Endothelial cell of hepatic sinusoid (primary cell): ENCODE measurements around the gene RPLP2.

Experiments
- in situ Hi-C: cut with HindIII; loops from 2 replicates; pipeline ENCODE4 v1.10.0; 2017; ENCODE audit warnings: low sequenced_read_pairs

Gene RPLP2

GRCh38 chr11:801097-801780 lies 8.5 kb upstream of the RPLP2 start:
- in situ Hi-C loops, result no loop called here

- in situ Hi-C loops, result no loop called here
These were observed 7.6 kb upstream of the RPLP2 start for GRCh38 chr11:802018-802617.

GRCh38 chr11:802693-803466 lies 6.9 kb upstream of the RPLP2 start:
- in situ Hi-C loops, result no loop called here

GRCh38 chr11:803467-803742 lies 6.4 kb upstream of the RPLP2 start:
- in situ Hi-C loops, result no loop called here

- in situ Hi-C loops, result no loop called here
These were observed 5.8 kb upstream of the RPLP2 start for GRCh38 chr11:803770-804598.

GRCh38 chr11:804599-804964 lies 5.2 kb upstream of the RPLP2 start:
- in situ Hi-C loops, result no loop called here

- in situ Hi-C loops, result no loop called here
These were observed 1.1 kb upstream of the RPLP2 start for GRCh38 chr11:808427-809286.

GRCh38 chr11:810040-810567 lies 337 bp downstream of the RPLP2 start:
- in situ Hi-C loops, result loop anchor here (10.0 kb wide), 1 partner anchor 105 kb away; the partner anchor contains the start of gene CHID1

- in situ Hi-C loops, result loop anchor here (10.0 kb wide), 1 partner anchor 103 kb away; the partner anchor contains the start of gene CHID1
These were observed 1.9 kb downstream of the RPLP2 start for GRCh38 chr11:811446-812245.

- in situ Hi-C loops, result loop anchor here (10.0 kb wide), 1 partner anchor 102 kb away; the partner anchor contains the start of gene CHID1
These were observed 2.6 kb downstream of the RPLP2 start for GRCh38 chr11:812390-812789.

GRCh38 chr11:813072-813455 lies 3.3 kb downstream of the RPLP2 start:
- in situ Hi-C loops, result loop anchor here (10.0 kb wide), 1 partner anchor 102 kb away; the partner anchor contains the start of gene CHID1

- in situ Hi-C loops, result loop anchor here (10.0 kb wide), 1 partner anchor 101 kb away; the partner anchor contains the start of gene CHID1
These were observed 3.8 kb downstream of the RPLP2 start for GRCh38 chr11:813456-814096.

GRCh38 chr11:815675-816432 lies 6.1 kb downstream of the RPLP2 start:
- in situ Hi-C loops, result loop anchor here (10.0 kb wide), 1 partner anchor 99 kb away; the partner anchor contains the start of gene CHID1

GRCh38 chr11:816433-816779 lies 6.6 kb downstream of the RPLP2 start:
- in situ Hi-C loops, result loop anchor here (10.0 kb wide), 1 partner anchor 98 kb away; the partner anchor contains the start of gene CHID1

- in situ Hi-C loops, result loop anchor here (10.0 kb wide), 1 partner anchor 96 kb away; the partner anchor contains the start of gene CHID1
These were observed 8.8 kb downstream of the RPLP2 start, which contains the start of gene PNPLA2 for GRCh38 chr11:818396-819128. TSS of gene PNPLA2 (plus strand) at chr11:818914. CDS start at chr11:819719, 805 bp downstream.

GRCh38 chr11:819129-819931 lies 9.6 kb downstream of the RPLP2 start:
- in situ Hi-C loops, result loop anchor here (10.0 kb wide), 1 partner anchor 95 kb away; the partner anchor contains the start of gene CHID1
